Liver (tissue), 9 donors: ENCODE data around the gene LBX1. TPM values are rescaled to one million over a fixed set of nuclear protein-coding genes. Genes with fewer than 3 reads are reported as not detected.
"Not testable (repeated sequence)": the region's sequence is repeated elsewhere in the genome, so short reads cannot be mapped to it uniquely, and the experiment has no call there.

Experiments
- DNase-seq: peaks from one replicate; pipeline ENCODE4 v3.0.0-alpha.2; 2017; ENCODE audit warnings: low spot score
- H3K27ac ChIP-seq, 2 donors: one replicate each; pipeline ENCODE4 v1.7.0; 2013; ENCODE audit warnings: inconsistent platforms in 2 of 2, low read length in 2 of 2, control low read depth in 1 of 2, low read depth in 1 of 2, mild to moderate bottlenecking in 1 of 2
- H3K27me3 ChIP-seq, 4 donors: one replicate each; pipeline versions ENCODE4 v1.6.1 to v1.7.0; 2013; ENCODE audit warnings: low read length in 3 of 4, inconsistent platforms in 1 of 4, mild to moderate bottlenecking in 1 of 4, moderate library complexity in 1 of 4; ENCODE audit not compliant: control insufficient read depth in 4 of 4, insufficient read depth in 4 of 4
- H3K36me3 ChIP-seq, 4 donors: one replicate each; pipeline versions ENCODE4 v1.6.1 to v1.7.0; 2013; ENCODE audit warnings: low read length in 3 of 4, mild to moderate bottlenecking in 3 of 4, low read depth in 1 of 4, moderate library complexity in 1 of 4; ENCODE audit not compliant: control insufficient read depth in 4 of 4, insufficient read depth in 3 of 4
- H3K4me1 ChIP-seq, 4 donors: one replicate each; pipeline versions ENCODE4 v1.6.1 to v1.7.0; 2013; ENCODE audit warnings: low read length in 3 of 4, mild to moderate bottlenecking in 3 of 4, moderate library complexity in 1 of 4; ENCODE audit not compliant: control insufficient read depth in 4 of 4, insufficient read depth in 4 of 4
- H3K4me3 ChIP-seq, 3 donors: one replicate each; pipeline versions ENCODE4 v1.6.1 to v1.7.0; 2013; ENCODE audit warnings: low read length in 3 of 3, control low read depth in 1 of 3, low read depth in 1 of 3, mild to moderate bottlenecking in 1 of 3
- H3K9ac ChIP-seq, 2 donors: one replicate each; pipeline ENCODE4 v1.7.0; 2013; ENCODE audit warnings: low read length in 2 of 2, mild to moderate bottlenecking in 2 of 2, moderate library complexity in 2 of 2, control low read depth in 1 of 2, low read depth in 1 of 2
- H3K9me3 ChIP-seq, 4 donors: one replicate each; pipeline versions ENCODE4 v1.6.1 to v1.7.0; 2013; ENCODE audit warnings: low read length in 3 of 4; ENCODE audit not compliant: control insufficient read depth in 4 of 4
- ATF3 ChIP-seq: IDR thresholded peaks from 2 replicates; pipeline ENCODE4 v1.6.1; 2016; ENCODE audit warnings: antibody characterized with exemption
- CTCF ChIP-seq: fragments of 150-350 bp; IDR thresholded peaks from 2 replicates; pipeline ENCODE4 v1.5.1; 2017; ENCODE audit warnings: improper control_type of control experiment, low read depth, low read length; ENCODE audit not compliant: missing input control
- EGR1 ChIP-seq, 2 donors: IDR thresholded peaks; 2 replicates each; pipeline ENCODE4 v1.6.1; 2016 to 2018; ENCODE audit warnings: antibody characterized with exemption in 2 of 2, low read depth in 2 of 2
- FOXA1 ChIP-seq: IDR thresholded peaks from 2 replicates; pipeline ENCODE4 v1.6.1; 2016; ENCODE audit warnings: antibody characterized with exemption
- FOXA2 ChIP-seq: IDR thresholded peaks from 2 replicates; pipeline ENCODE4 v1.6.1; 2016; ENCODE audit warnings: antibody characterized with exemption
- GABPA ChIP-seq, 2 donors: IDR thresholded peaks in 1 of 2; conservative IDR thresholded peaks in 1 of 2; 2 replicates each; pipeline ENCODE4 v1.6.1; 2016; ENCODE audit warnings: antibody characterized with exemption in 2 of 2, mild to moderate bottlenecking in 1 of 2, moderate library complexity in 1 of 2
- HNF4A ChIP-seq, 2 donors: conservative IDR thresholded peaks; 2 replicates each; pipeline ENCODE4 v1.6.1; 2016; ENCODE audit warnings: antibody characterized with exemption in 2 of 2, mild to moderate bottlenecking in 2 of 2
- HNF4G ChIP-seq: IDR thresholded peaks from 2 replicates; pipeline ENCODE4 v1.6.1; 2016; ENCODE audit warnings: antibody characterized with exemption
- JUND ChIP-seq, 2 donors: IDR thresholded peaks; 2 replicates each; pipeline ENCODE4 v1.6.1; 2016; ENCODE audit warnings: antibody characterized with exemption in 2 of 2
- NR2F2 ChIP-seq: IDR thresholded peaks from 2 replicates; pipeline ENCODE4 v1.6.1; 2016; ENCODE audit warnings: antibody characterized with exemption
- RAD21 ChIP-seq, 2 donors: IDR thresholded peaks; 2 replicates each; pipeline ENCODE4 v1.6.1; 2016; ENCODE audit warnings: antibody characterized with exemption in 2 of 2, mild to moderate bottlenecking in 2 of 2
- REST ChIP-seq: IDR thresholded peaks from 2 replicates; pipeline ENCODE4 v1.6.1; 2016; ENCODE audit warnings: antibody characterized with exemption, mild to moderate bottlenecking
- RXRA ChIP-seq, 2 donors: IDR thresholded peaks; 2 replicates each; pipeline ENCODE4 v1.6.1; 2017 to 2018; ENCODE audit warnings: antibody characterized with exemption in 2 of 2, mild to moderate bottlenecking in 1 of 2
- SP1 ChIP-seq: IDR thresholded peaks from 2 replicates; pipeline ENCODE4 v1.6.1; 2018; ENCODE audit warnings: antibody characterized with exemption, mild to moderate bottlenecking
- TAF1 ChIP-seq: conservative IDR thresholded peaks from 2 replicates; pipeline ENCODE4 v1.6.1; 2016; ENCODE audit warnings: antibody characterized with exemption, mild to moderate bottlenecking
- YY1 ChIP-seq: IDR thresholded peaks from 2 replicates; pipeline ENCODE4 v1.6.1; 2016; ENCODE audit warnings: antibody characterized with exemption, mild to moderate bottlenecking
- ZBTB33 ChIP-seq: IDR thresholded peaks from 2 replicates; pipeline ENCODE4 v1.6.1; 2016; ENCODE audit warnings: antibody characterized with exemption
- WGBS: extraction: QIAGEN DNeasy Blood & Tissue Kit; methylation state at CpG from one replicate; pipeline ENCODE4 v1.1.7; 2013; 5-methylcytosine and 5-hydroxymethylcytosine counted together
- polyA plus RNA-seq, 2 donors: library from polyadenylated mRNA; stranded (reverse) in 1 of 2; unstranded in 1 of 2; fragments of 200-250 nt in 1 of 2; fragments of >200 nt in 1 of 2; fragmentation: Nextera tagmentation in 1 of 2; extraction: Ambion mirVana in 1 of 2; gene quantifications; one replicate each; pipeline versions ENCODE4 v1.2.1 to v1.2.3, GENCODE V29; 2013 to 2015
- total RNA-seq, 2 donors: library from RNA; depleted of rRNA; stranded (reverse); fragments of >200 nt; gene quantifications; one replicate each; pipeline ENCODE4 v1.2.3, GENCODE V29; 2014
- TF ChIP-seq, protein P1 (sequence below): IDR thresholded peaks from 2 replicates; pipeline ENCODE4 v1.6.1; 2016; ENCODE audit warnings: antibody characterized with exemption
- donor health status: healthy.
- donor health status: healthy.
- donor health status: healthy.
- donor health status: healthy.
- donor health status: healthy.

LBX1 gene
- total and polyA plus RNA-seq, 4 donors: not detected

- DNase-seq: no peak
- TF ChIP-seq FOXA1 (no peak), EGR1 (IDR thresholded peaks at IDR 0.05; ENCODE audit: low read depth in 2 of 2) (no peak), TAF1 (no peak), YY1 (no peak), RXRA (IDR thresholded peaks at IDR 0.05) (no peak), SP1 (no peak), ZBTB33 (no peak), JUND (IDR thresholded peaks at IDR 0.05) (no peak)
- Histone ChIP-seq H3K9ac (no peak overlapping the region), H3K27ac (no peak overlapping the region), H3K27me3 (peaks cover 0 to 15% (median 3%) of the 10 kb centered on the region in 4 donors), H3K9me3 (no peaks in the 10 kb centered on the region), H3K36me3 (no peaks in the 10 kb centered on the region), H3K4me1 (peaks cover 0 to 2% (median under 1%) of the 10 kb centered on the region in 4 donors), H3K4me3 (no peak overlapping the region)
- 72% methylated on average over 5 of the region's 5 CpGs for WGBS
These were observed 20.7 kb downstream of the LBX1 start for GRCh38 chr10:101208543-101208942.

DNA sequence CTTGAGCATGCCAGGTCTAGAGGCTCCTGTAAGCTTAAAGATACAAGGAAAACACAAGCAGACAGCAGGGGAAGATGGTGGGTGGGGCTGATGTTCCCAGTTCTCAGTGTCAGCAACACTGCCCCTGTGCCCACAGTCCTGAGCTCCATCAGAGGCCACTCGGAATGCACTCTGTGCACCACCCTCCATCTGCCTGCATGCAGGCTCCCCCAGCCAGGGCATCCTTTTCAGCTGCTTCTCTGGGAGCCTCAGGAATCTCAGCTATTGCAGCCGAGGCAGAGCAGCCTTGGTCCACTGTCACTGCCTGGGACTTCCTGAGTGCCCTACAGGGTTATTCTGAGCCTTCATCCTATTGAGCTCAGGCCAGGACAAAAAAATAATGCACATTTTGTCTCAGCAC, 22.2 kb downstream of the LBX1 start:
- Histone ChIP-seq H3K9ac (no peak overlapping the region), H3K36me3 (no peaks in the 10 kb centered on the region), H3K9me3 (no peaks in the 10 kb centered on the region), H3K4me1 (no peaks in the 10 kb centered on the region), H3K27me3 (peaks cover 0 to 9% (median 2%) of the 10 kb centered on the region in 4 donors), H3K27ac (no peak overlapping the region), H3K4me3 (no peak overlapping the region)
- 45% methylated on average over 2 of the region's 2 CpGs for WGBS
- TF ChIP-seq CTCF (no peak), SP1 (no peak), NR2F2 (no peak), REST (no peak), RAD21 (IDR thresholded peaks at IDR 0.05) (no peak), HNF4G (no peak), HNF4A (conservative IDR thresholded peaks at IDR 0.05) (no peak), EGR1 (IDR thresholded peaks at IDR 0.05; ENCODE audit: low read depth in 2 of 2) (no peak), GABPA (IDR thresholded peaks at IDR 0.05 in 1 of 2, conservative IDR thresholded peaks at IDR 0.05 in 1 of 2) (no peak), TAF1 (no peak), ZBTB33 (no peak), RXRA (IDR thresholded peaks at IDR 0.05) (no peak), JUND (IDR thresholded peaks at IDR 0.05) (no peak), ATF3 (no peak), YY1 (no peak), FOXA2 (no peak), FOXA1 (no peak)
- TF ChIP-seq, protein P1, sequence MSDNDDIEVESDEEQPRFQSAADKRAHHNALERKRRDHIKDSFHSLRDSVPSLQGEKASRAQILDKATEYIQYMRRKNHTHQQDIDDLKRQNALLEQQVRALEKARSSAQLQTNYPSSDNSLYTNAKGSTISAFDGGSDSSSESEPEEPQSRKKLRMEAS: no peak
- DNase-seq: no peak

DNA sequence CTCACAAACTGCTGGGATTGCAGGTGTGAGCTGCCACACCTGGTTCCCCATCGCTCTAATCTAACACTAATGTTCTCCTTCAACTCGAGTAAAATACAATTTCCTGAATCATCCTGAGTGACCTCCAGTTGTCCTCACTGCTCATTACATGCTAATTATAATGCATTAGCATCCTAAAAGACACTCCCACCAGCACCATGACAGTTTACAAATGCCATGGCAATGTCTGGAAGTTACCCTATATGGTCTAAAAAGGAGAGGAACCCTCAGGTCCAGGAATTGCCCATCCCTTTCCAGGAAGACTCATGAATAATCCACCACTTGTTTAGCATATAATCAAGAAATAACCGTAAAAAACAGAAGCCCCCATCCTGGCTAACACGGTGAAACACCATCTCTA, 26.6 kb downstream of the LBX1 start:
- H3K36me3 ChIP-seq, H3K9ac ChIP-seq, H3K4me3 ChIP-seq, H3K9me3 ChIP-seq, DNase-seq, H3K4me1 ChIP-seq, H3K27ac ChIP-seq, H3K27me3 ChIP-seq: not testable (repeated sequence)
- WGBS: 50% methylated on average over 4 of the region's 4 CpGs
